ENCODE results near the gene TNFAIP8. TPM values are rescaled to one million over a fixed set of nuclear protein-coding genes. Genes with fewer than 3 reads are reported as not detected.
A peak's percentile ranks its signal among the peaks of the same experiment; 100 is the strongest.

The TNFAIP8 gene
- total RNA-seq, 1 donor from 2014 or later = 25.9 TPM

DNA sequence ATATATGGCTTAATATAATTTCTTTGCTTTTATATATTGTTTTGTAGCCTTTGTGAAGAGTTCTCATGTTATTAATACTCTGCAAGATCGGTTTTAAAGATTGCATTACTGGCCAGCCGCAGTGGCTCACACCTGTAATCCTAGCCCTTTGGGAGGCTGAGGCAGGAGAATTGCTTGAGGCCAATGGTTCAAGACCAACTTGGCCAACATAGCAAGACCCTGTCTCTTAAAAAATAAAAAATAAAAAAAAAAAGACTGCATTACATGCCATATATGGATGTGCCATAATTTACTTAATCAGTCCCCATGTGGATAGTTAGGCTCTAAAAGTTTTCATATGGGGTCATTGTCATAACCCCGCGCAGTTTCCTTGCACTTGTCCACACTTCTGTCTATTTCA is 31.0 kb upstream of the TNFAIP8 start:
- no peaks in the 10 kb centered on the region for H3K9me3 Mint-ChIP-seq (ENCODE audit: unreplicated experiment)
- H3K9ac ChIP-seq (ENCODE audit: low read length) = peak overlapping the region; percentile 54
- no peak overlapping the region for H2AFZ ChIP-seq (ENCODE audit: low read depth, low read length)
- DNase-seq (ENCODE audit: low read depth) (no peak), FAIRE-seq (no peak)
- H4K20me1 ChIP-seq (ENCODE audit: insufficient read depth, low read length) = no peaks in the 10 kb centered on the region
- H3K4me2 ChIP-seq (ENCODE audit: low read length) = peak overlapping the region; percentile 67
- H3K4me3 Mint-ChIP-seq (ENCODE audit: unreplicated experiment) = no peak overlapping the region
- H3K4me3 ChIP-seq (ENCODE audit: insufficient read depth, low read depth, low read length) = no peak overlapping the region
- H3K27ac Mint-ChIP-seq (ENCODE audit: unreplicated experiment) = peak overlapping the region; percentile 90
- H3K36me3 Mint-ChIP-seq (ENCODE audit: low read depth, unreplicated experiment) = peaks cover 4% of the 10 kb centered on the region
- H3K9me3 ChIP-seq (ENCODE audit: insufficient read depth, low read depth, low read length) = no peaks in the 10 kb centered on the region
- H3K79me2 ChIP-seq (ENCODE audit: insufficient read depth, low read length) = peaks cover 18% of the 10 kb centered on the region
- peaks cover 53% of the 10 kb centered on the region for H3K4me1 ChIP-seq (ENCODE audit: insufficient read depth, low read length)
- H3K36me3 ChIP-seq (ENCODE audit: insufficient read depth, low read length) = no peaks in the 10 kb centered on the region
- no peaks in the 10 kb centered on the region for H3K27me3 Mint-ChIP-seq (ENCODE audit: low read depth, unreplicated experiment)
- no peaks in the 10 kb centered on the region for H3K27me3 ChIP-seq (ENCODE audit: insufficient read depth, low read length)
- TF ChIP-seq EZH2 (IDR thresholded peaks at IDR 0.05; ENCODE audit: insufficient read depth, low read length) = no peak
- TF ChIP-seq, protein P1, sequence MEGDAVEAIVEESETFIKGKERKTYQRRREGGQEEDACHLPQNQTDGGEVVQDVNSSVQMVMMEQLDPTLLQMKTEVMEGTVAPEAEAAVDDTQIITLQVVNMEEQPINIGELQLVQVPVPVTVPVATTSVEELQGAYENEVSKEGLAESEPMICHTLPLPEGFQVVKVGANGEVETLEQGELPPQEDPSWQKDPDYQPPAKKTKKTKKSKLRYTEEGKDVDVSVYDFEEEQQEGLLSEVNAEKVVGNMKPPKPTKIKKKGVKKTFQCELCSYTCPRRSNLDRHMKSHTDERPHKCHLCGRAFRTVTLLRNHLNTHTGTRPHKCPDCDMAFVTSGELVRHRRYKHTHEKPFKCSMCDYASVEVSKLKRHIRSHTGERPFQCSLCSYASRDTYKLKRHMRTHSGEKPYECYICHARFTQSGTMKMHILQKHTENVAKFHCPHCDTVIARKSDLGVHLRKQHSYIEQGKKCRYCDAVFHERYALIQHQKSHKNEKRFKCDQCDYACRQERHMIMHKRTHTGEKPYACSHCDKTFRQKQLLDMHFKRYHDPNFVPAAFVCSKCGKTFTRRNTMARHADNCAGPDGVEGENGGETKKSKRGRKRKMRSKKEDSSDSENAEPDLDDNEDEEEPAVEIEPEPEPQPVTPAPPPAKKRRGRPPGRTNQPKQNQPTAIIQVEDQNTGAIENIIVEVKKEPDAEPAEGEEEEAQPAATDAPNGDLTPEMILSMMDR (IDR thresholded peaks at IDR 0.05; ENCODE audit: insufficient read depth, low read depth, low read length) = no peak
- peaks cover 73% of the 10 kb centered on the region for H3K4me1 Mint-ChIP-seq (ENCODE audit: low read depth, unreplicated experiment)
- peak overlapping the region; percentile 72 for H3K27ac ChIP-seq (ENCODE audit: low read depth, low read length)

DNA sequence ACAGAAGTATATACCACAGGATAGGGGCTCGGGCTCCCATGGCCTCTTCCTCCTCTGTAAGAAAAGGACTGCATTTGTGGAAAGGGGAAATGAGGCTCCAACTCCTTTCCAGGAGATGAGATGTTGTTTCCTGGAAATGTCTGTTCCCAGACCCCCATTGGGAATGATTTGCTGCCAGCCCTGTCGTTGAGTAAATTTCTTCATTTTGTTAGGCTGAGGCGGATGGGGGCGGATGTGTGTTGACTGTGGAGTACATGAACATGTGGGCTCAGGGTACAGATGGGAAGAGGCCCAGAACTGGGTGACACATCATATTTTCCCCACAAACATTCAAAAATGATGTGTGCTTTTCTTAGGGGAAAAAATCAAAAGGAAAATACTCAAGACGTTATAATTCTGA is 28.8 kb upstream of the TNFAIP8 start:
- H3K27ac Mint-ChIP-seq (ENCODE audit: unreplicated experiment) = peak overlapping the region; percentile 79
- H3K27me3 Mint-ChIP-seq (ENCODE audit: low read depth, unreplicated experiment) = no peaks in the 10 kb centered on the region
- Histone ChIP-seq H4K20me1 (ENCODE audit: insufficient read depth, low read length) (no peaks in the 10 kb centered on the region), H3K4me2 (ENCODE audit: low read length) (no peak overlapping the region), H3K36me3 (ENCODE audit: insufficient read depth, low read length) (no peaks in the 10 kb centered on the region), H3K27me3 (ENCODE audit: insufficient read depth, low read length) (no peaks in the 10 kb centered on the region), H3K9ac (ENCODE audit: low read length) (no peak overlapping the region), H3K4me1 (ENCODE audit: insufficient read depth, low read length) (peaks cover 50% of the 10 kb centered on the region), H3K27ac (ENCODE audit: low read depth, low read length) (no peak overlapping the region), H2AFZ (ENCODE audit: low read depth, low read length) (no peak overlapping the region), H3K79me2 (ENCODE audit: insufficient read depth, low read length) (peaks cover 13% of the 10 kb centered on the region), H3K4me3 (ENCODE audit: insufficient read depth, low read depth, low read length) (no peak overlapping the region), H3K9me3 (ENCODE audit: insufficient read depth, low read depth, low read length) (no peaks in the 10 kb centered on the region)
- DNase-seq (ENCODE audit: low read depth) = no peak
- FAIRE-seq = no peak
- no peak for TF ChIP-seq EZH2 (IDR thresholded peaks at IDR 0.05; ENCODE audit: insufficient read depth, low read length)
- TF ChIP-seq, protein P1 (IDR thresholded peaks at IDR 0.05; ENCODE audit: insufficient read depth, low read depth, low read length) = no peak
- no peak overlapping the region for H3K4me3 Mint-ChIP-seq (ENCODE audit: unreplicated experiment)
- peaks cover 75% of the 10 kb centered on the region for H3K4me1 Mint-ChIP-seq (ENCODE audit: low read depth, unreplicated experiment)
- H3K9me3 Mint-ChIP-seq (ENCODE audit: unreplicated experiment) = no peaks in the 10 kb centered on the region
- H3K36me3 Mint-ChIP-seq (ENCODE audit: low read depth, unreplicated experiment) = peaks cover 2% of the 10 kb centered on the region

DNA sequence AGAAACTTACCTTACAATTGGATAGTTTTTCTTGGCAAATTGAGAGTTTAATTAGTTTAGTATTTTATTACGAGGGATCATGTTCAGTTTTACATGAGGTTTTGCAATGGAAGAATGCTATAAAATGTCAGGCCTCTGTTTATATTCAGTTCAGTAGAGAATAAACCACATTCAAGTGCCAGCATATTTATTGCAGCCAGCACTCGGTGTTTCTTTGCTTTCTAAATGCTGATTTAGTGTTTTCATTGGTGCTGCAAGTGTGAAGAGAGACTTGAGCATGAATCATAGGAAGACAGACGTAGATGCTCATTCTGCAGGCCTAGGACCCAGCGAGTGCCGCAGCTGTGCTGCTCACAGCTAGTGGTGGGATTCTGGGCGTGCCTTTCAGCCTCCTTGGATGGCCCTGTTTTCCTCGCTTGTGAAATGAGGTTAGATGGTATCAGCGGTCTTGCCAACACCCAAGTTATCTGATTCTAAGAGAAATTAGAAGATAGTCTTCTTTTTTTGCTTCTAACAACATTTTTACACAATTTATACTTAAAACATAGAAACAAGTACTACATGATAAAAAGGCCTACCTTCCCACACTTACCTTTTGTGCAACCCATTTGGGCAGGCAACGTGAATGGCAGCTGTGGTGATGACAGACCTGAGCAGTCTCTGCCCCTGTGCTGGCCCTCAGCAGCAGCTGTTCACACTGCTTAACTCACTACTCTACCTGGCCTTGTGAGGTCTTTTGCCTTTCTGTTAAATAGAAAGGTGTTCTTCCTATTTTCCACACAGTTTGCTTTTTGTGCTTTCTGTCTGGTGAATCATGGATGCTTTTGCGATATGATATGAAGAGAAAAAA is 26.8 kb upstream of the TNFAIP8 start:
- no peaks in the 10 kb centered on the region for H3K9me3 ChIP-seq (ENCODE audit: insufficient read depth, low read depth, low read length)
- Mint-ChIP-seq H3K27me3 (ENCODE audit: low read depth, unreplicated experiment) (no peaks in the 10 kb centered on the region), H3K36me3 (ENCODE audit: low read depth, unreplicated experiment) (peaks cover 2% of the 10 kb centered on the region), H3K4me3 (ENCODE audit: unreplicated experiment) (no peak overlapping the region), H3K9me3 (ENCODE audit: unreplicated experiment) (no peaks in the 10 kb centered on the region), H3K4me1 (ENCODE audit: low read depth, unreplicated experiment) (peaks cover 68% of the 10 kb centered on the region), H3K27ac (ENCODE audit: unreplicated experiment) (peak overlapping the region; percentile 89)
- DNase-seq (ENCODE audit: low read depth) (peak; percentile 75), FAIRE-seq (peak; percentile 80)
- peaks cover 31% of the 10 kb centered on the region for H3K4me1 ChIP-seq (ENCODE audit: insufficient read depth, low read length)
- H3K9ac ChIP-seq (ENCODE audit: low read length) = peak overlapping the region; percentile 9
- H3K4me3 ChIP-seq (ENCODE audit: insufficient read depth, low read depth, low read length) = no peak overlapping the region
- peak overlapping the region; percentile 8 for H3K27ac ChIP-seq (ENCODE audit: low read depth, low read length)
- no peak overlapping the region for H2AFZ ChIP-seq (ENCODE audit: low read depth, low read length)
- TF ChIP-seq, protein P1 (IDR thresholded peaks at IDR 0.05; ENCODE audit: insufficient read depth, low read depth, low read length) = no peak
- no peak for TF ChIP-seq EZH2 (IDR thresholded peaks at IDR 0.05; ENCODE audit: insufficient read depth, low read length)
- H3K36me3 ChIP-seq (ENCODE audit: insufficient read depth, low read length) = no peaks in the 10 kb centered on the region
- H4K20me1 ChIP-seq (ENCODE audit: insufficient read depth, low read length) = no peaks in the 10 kb centered on the region
- no peaks in the 10 kb centered on the region for H3K27me3 ChIP-seq (ENCODE audit: insufficient read depth, low read length)
- H3K4me2 ChIP-seq (ENCODE audit: low read length) = peak overlapping the region; percentile 19
- peaks cover 12% of the 10 kb centered on the region for H3K79me2 ChIP-seq (ENCODE audit: insufficient read depth, low read length)
